Small intestine (tissue), 7 donors: ENCODE measurements around the gene KCND3. TPM values are rescaled to one million over a fixed set of nuclear protein-coding genes. Genes with fewer than 3 reads are reported as not detected.

Source experiments
- DNase-seq, 2 donors: peaks; one replicate each; pipeline versions ENCODE4 v3.0.0 to v3.0.0-alpha.2; 2013
- FAIRE-seq: peaks from 2 replicates; lab custom pipeline; 2012; peaks lifted over from hg19 to GRCh38; lab: Jason Lieb, UNC
- H3K27ac ChIP-seq, 3 donors: one replicate each; pipeline ENCODE4 v1.5.1; 2013; ENCODE audit warnings: low read length in 2 of 3, mild to moderate bottlenecking in 2 of 3, control low read depth in 1 of 3, inconsistent platforms in 1 of 3, low read depth in 1 of 3, moderate library complexity in 1 of 3
- H3K27me3 ChIP-seq, 3 donors: one replicate each; pipeline ENCODE4 v1.6.1; 2013; ENCODE audit warnings: low read length in 3 of 3, inconsistent platforms in 1 of 3; ENCODE audit not compliant: control insufficient read depth in 3 of 3, insufficient read depth in 3 of 3
- H3K36me3 ChIP-seq, 3 donors: one replicate each; pipeline ENCODE4 v1.6.1; 2013; ENCODE audit warnings: low read length in 3 of 3, inconsistent platforms in 1 of 3, low read depth in 1 of 3, mild to moderate bottlenecking in 1 of 3, moderate library complexity in 1 of 3; ENCODE audit not compliant: control insufficient read depth in 3 of 3, insufficient read depth in 2 of 3
- H3K4me1 ChIP-seq, 3 donors: one replicate each; pipeline ENCODE4 v1.6.1; 2013; ENCODE audit warnings: low read length in 2 of 3, inconsistent platforms in 1 of 3, low read depth in 1 of 3, mild to moderate bottlenecking in 1 of 3, moderate library complexity in 1 of 3; ENCODE audit not compliant: control insufficient read depth in 3 of 3, insufficient read depth in 2 of 3
- H3K4me3 ChIP-seq, 3 donors: one replicate each; pipeline ENCODE4 v1.5.1; 2013; ENCODE audit warnings: low read length in 3 of 3, control low read depth in 1 of 3, inconsistent platforms in 1 of 3, low read depth in 1 of 3, mild to moderate bottlenecking in 1 of 3, moderate library complexity in 1 of 3
- H3K9me3 ChIP-seq, 2 donors: one replicate each; pipeline ENCODE4 v1.6.1; 2013; ENCODE audit warnings: low read depth in 1 of 2, low read length in 1 of 2; ENCODE audit not compliant: control insufficient read depth in 2 of 2, insufficient read depth in 1 of 2
- WGBS, 3 donors: extraction: QIAGEN DNeasy Blood & Tissue Kit; methylation state at CpG; one replicate each; pipeline ENCODE4 v1.1.7; 2013; 5-methylcytosine and 5-hydroxymethylcytosine counted together
- polyA plus RNA-seq, 4 donors: library from polyadenylated mRNA; stranded (reverse) in 3 of 4; unstranded in 1 of 4; fragments of 200-250 nt in 3 of 4; fragments of 120-200 nt in 1 of 4; gene quantifications; one replicate each; pipeline versions ENCODE4 v1.2.1 to v1.2.3, GENCODE V29; 2013
- donor health status: healthy with polysubstance abuse.
- donor health status: control.
- donor health status: control.
- donor health status: Bipolar disorder and iron deficiency.
- donor health status: healthy.

KCND3 gene
- polyA plus RNA-seq, 4 donors = 0.27 to 1.8 (median 0.86) TPM; not detected in 1

GRCh38 chr1:111998332-111998731 lies 8.9 kb upstream of the KCND3 start:
- H3K27ac ChIP-seq = no peak overlapping the region
- H3K4me1 ChIP-seq = no peaks in the 10 kb centered on the region
- no peaks in the 10 kb centered on the region for H3K27me3 ChIP-seq
- FAIRE-seq (no peak), DNase-seq (no peak)
- no peaks in the 10 kb centered on the region for H3K36me3 ChIP-seq
- H3K4me3 ChIP-seq = no peak overlapping the region
- no peaks in the 10 kb centered on the region for H3K9me3 ChIP-seq

- Histone ChIP-seq H3K27me3 (peaks cover 11 to 48% (median 12%) of the 10 kb centered on the region in 3 donors), H3K27ac (no peak overlapping the region), H3K36me3 (no peaks in the 10 kb centered on the region), H3K4me3 (no peak overlapping the region), H3K9me3 (no peaks in the 10 kb centered on the region), H3K4me1 (peaks cover 0 to 10% (median 0%) of the 10 kb centered on the region in 3 donors)
- 75 to 80% (median 77%) methylated on average over 10 of the region's 10 CpGs for WGBS, 3 donors
- FAIRE-seq = no peak
- DNase-seq = no peak
Measured at GRCh38 chr1:111992476-111992875, 3.0 kb upstream of the KCND3 start.

GRCh38 chr1:111990878-111991718 lies 1.6 kb upstream of the KCND3 start:
- no peaks in the 10 kb centered on the region for H3K9me3 ChIP-seq
- H3K36me3 ChIP-seq = no peaks in the 10 kb centered on the region
- FAIRE-seq = no peak
- 0 to 5% (median 1%) methylated on average over 34 to 37 of the region's 37 CpGs for WGBS, 3 donors
- H3K4me1 ChIP-seq = peaks cover 0 to 10% (median 0%) of the 10 kb centered on the region in 3 donors
- H3K27ac ChIP-seq = peak overlapping the region in 1 of 3 donors; percentile 17
- H3K4me3 ChIP-seq = peak overlapping the region in 2 of 3 donors; percentile 13 to 32
- peaks cover 11 to 56% (median 12%) of the 10 kb centered on the region in 3 donors for H3K27me3 ChIP-seq
- DNase-seq = peak; percentile 41 to 49

GRCh38 chr1:111990026-111990877 lies 784 bp upstream of the KCND3 start:
- FAIRE-seq = no peak
- Histone ChIP-seq H3K9me3 (no peaks in the 10 kb centered on the region), H3K27me3 (peaks cover 11 to 56% (median 12%) of the 10 kb centered on the region in 3 donors), H3K4me3 (peak overlapping the region; percentile 32 to 51 (median 35)), H3K4me1 (peaks cover 0 to 10% (median 0%) of the 10 kb centered on the region in 3 donors), H3K36me3 (no peaks in the 10 kb centered on the region), H3K27ac (peak overlapping the region in 1 of 3 donors; percentile 17)
- WGBS, 3 donors = 1 to 2% (median 2%) methylated on average over 55 to 72 of the region's 72 CpGs
- peak in 1 of 2 donors; percentile 46 for DNase-seq

- H3K4me1 ChIP-seq = peaks cover 0 to 10% (median 0%) of the 10 kb centered on the region in 3 donors
- DNase-seq = peak in 1 of 2 donors; percentile 9
- no peak overlapping the region for H3K27ac ChIP-seq
- H3K36me3 ChIP-seq = no peaks in the 10 kb centered on the region
- WGBS, 3 donors = 3 to 6% (median 3%) methylated on average over 33 to 51 of the region's 51 CpGs
- no peak for FAIRE-seq
- peaks cover 11 to 59% (median 12%) of the 10 kb centered on the region in 3 donors for H3K27me3 ChIP-seq
- peak overlapping the region; percentile 24 to 51 (median 35) for H3K4me3 ChIP-seq
- no peaks in the 10 kb centered on the region for H3K9me3 ChIP-seq
Measured at GRCh38 chr1:111988743-111989453, 570 bp downstream of the KCND3 start.

GRCh38 chr1:111988377-111988742 lies 1.1 kb downstream of the KCND3 start:
- peak overlapping the region in 1 of 3 donors; percentile 24 for H3K4me3 ChIP-seq
- no peaks in the 10 kb centered on the region for H3K9me3 ChIP-seq
- H3K27ac ChIP-seq = no peak overlapping the region
- peak in 1 of 2 donors; percentile 10 for DNase-seq
- WGBS, 3 donors = 13 to 22% (median 20%) methylated on average over 8 of the region's 8 CpGs
- H3K4me1 ChIP-seq = peaks cover 0 to 10% (median 0%) of the 10 kb centered on the region in 3 donors
- H3K36me3 ChIP-seq = no peaks in the 10 kb centered on the region
- peaks cover 11 to 59% (median 12%) of the 10 kb centered on the region in 3 donors for H3K27me3 ChIP-seq
- FAIRE-seq = no peak

- H3K9me3 ChIP-seq = no peaks in the 10 kb centered on the region
- DNase-seq (no peak), FAIRE-seq (no peak)
- H3K27ac ChIP-seq = no peak overlapping the region
- H3K4me3 ChIP-seq = no peak overlapping the region
- WGBS, 3 donors = 80 to 93% (median 85%) methylated on average over 4 of the region's 4 CpGs
- H3K36me3 ChIP-seq = no peaks in the 10 kb centered on the region
- H3K27me3 ChIP-seq = peaks cover 11 to 54% (median 12%) of the 10 kb centered on the region in 3 donors
- H3K4me1 ChIP-seq = peaks cover 0 to 10% (median 0%) of the 10 kb centered on the region in 3 donors
Measured at GRCh38 chr1:111987502-111987901, 2.0 kb downstream of the KCND3 start.
